CD4-positive, alpha-beta T cell (primary cell): ENCODE measurements around the gene SEPTIN10. TPM values are rescaled to one million over a fixed set of nuclear protein-coding genes. Genes with fewer than 3 reads are reported as not detected.

ENCODE experiments used
- ATAC-seq: fragments of 200-7000 bp; cut with Tn5 transposase; one replicate; pipeline ENCODE4 v1.10.0; 2022; ENCODE audit warnings: mild to moderate bottlenecking; ENCODE audit not compliant: poor library complexity
- CTCF ChIA-PET: fragments of 350-600 bp; sonication (Branson Sonifier 250); formaldehyde crosslinking; loops from one replicate; lab custom pipeline; 2021; ENCODE audit warnings: antibody characterized with exemption, inconsistent platforms; lab: Charles Lee
- POLR2A ChIA-PET: fragments of 350-600 bp; sonication (Branson Sonifier 250); formaldehyde crosslinking; loops from one replicate; lab custom pipeline; 2021; ENCODE audit warnings: antibody characterized with exemption, inconsistent platforms; lab: Charles Lee
- DNase-seq, 14 experiments: peaks; one replicate each; pipeline ENCODE4 v3.0.0-alpha.2; 2013 to 2020; ENCODE audit warnings: mixed read lengths in 2 of 14
- H3K27ac ChIP-seq, 2 donors: one replicate each; pipeline versions ENCODE4 v1.5.1 to v1.7.0; 2013; ENCODE audit warnings: low read length in 2 of 2, low read depth in 1 of 2, mild to moderate bottlenecking in 1 of 2
- H3K27me3 ChIP-seq, 2 experiments: 1 replicate in 1 of 2; 2 replicates in 1 of 2; pipeline versions ENCODE4 v1.6.1 to v1.7.0; 2013; ENCODE audit warnings: low read length in 2 of 2, control low read depth in 1 of 2, mild to moderate bottlenecking in 1 of 2, moderate library complexity in 1 of 2; ENCODE audit not compliant: insufficient read depth in 2 of 2, control insufficient read depth in 1 of 2
- H3K36me3 ChIP-seq: one replicate; pipeline ENCODE4 v1.6.1; 2013; ENCODE audit warnings: low read length, control low read depth; ENCODE audit not compliant: insufficient read depth
- H3K4me1 ChIP-seq: one replicate; pipeline ENCODE4 v1.6.1; 2013; ENCODE audit warnings: low read length, control low read depth; ENCODE audit not compliant: insufficient read depth
- H3K4me3 ChIP-seq: one replicate; pipeline ENCODE4 v1.5.1; 2013; ENCODE audit warnings: mild to moderate bottlenecking, low read length, moderate library complexity
- H3K9me3 ChIP-seq, 2 experiments: 1 replicate in 1 of 2; 2 replicates in 1 of 2; pipeline versions ENCODE4 v1.6.1 to v1.7.0; 2013; ENCODE audit warnings: low read length in 2 of 2, mild to moderate bottlenecking in 2 of 2, control low read depth in 1 of 2, moderate library complexity in 1 of 2; ENCODE audit not compliant: control insufficient read depth in 1 of 2, insufficient read depth in 1 of 2
- H3K27ac Mint-ChIP-seq: one replicate; pipeline ENCODE4 v1.8.0; 2020; ENCODE audit warnings: mixed read lengths
- H3K27me3 Mint-ChIP-seq: one replicate; pipeline ENCODE4 v1.8.0; 2021; ENCODE audit warnings: mixed read lengths
- H3K36me3 Mint-ChIP-seq: one replicate; pipeline ENCODE4 v1.8.0; 2021; ENCODE audit warnings: low read depth, mixed read lengths
- H3K4me1 Mint-ChIP-seq: one replicate; pipeline ENCODE4 v1.8.0; 2021; ENCODE audit warnings: low read depth, mixed read lengths
- H3K4me3 Mint-ChIP-seq: one replicate; pipeline ENCODE4 v1.8.0; 2020; ENCODE audit warnings: mild to moderate bottlenecking, mixed read lengths
- H3K9me3 Mint-ChIP-seq: one replicate; pipeline ENCODE4 v1.8.0; 2020; ENCODE audit warnings: mixed read lengths
- CTCF ChIP-seq: fragments of 200-600 bp; IDR thresholded peaks from one replicate; pipeline ENCODE4 v1.8.0; 2022; ENCODE audit warnings: antibody characterized with exemption, mild to moderate bottlenecking
- intact Hi-C, 2 experiments: fragments of 100-400 bp; cut with DNase I in 1 of 2; cut with micrococcal nuclease in 1 of 2; formaldehyde crosslinking; loops; one replicate each; pipeline versions ENCODE4 v1.15.1 to v1.9.0; 2023 to 2025; cut with DNase I, micrococcal nuclease
- total RNA-seq, 174 experiments: library from RNA in 2 of 174; stranded (reverse) in 2 of 174; gene quantifications; one replicate each; pipeline ENCODE4 v1.2.3 and lab custom pipeline; 2021 to 2026

The SEPTIN10 gene
- total RNA-seq, 2 experiments from 2014 or later: 2.0 to 2.6 TPM

- Histone ChIP-seq H3K36me3 (no peaks in the 10 kb centered on the region), H3K4me3 (no peak overlapping the region), H3K27ac (no peak overlapping the region), H3K27me3 (peaks cover 0 to 3% of the 10 kb centered on the region in 2 experiments), H3K9me3 (no peaks in the 10 kb centered on the region), H3K4me1 (peaks cover 7% of the 10 kb centered on the region)
- peak; percentile 95 for ATAC-seq
- CTCF ChIA-PET: interaction anchor here (0.5 to 1.4 kb wide), 12 partner anchors 16 to 725 kb away, joined by 3 to 15 read pairs (median 4); partner anchors contain the start of gene SH3RF3
- no peaks in the 10 kb centered on the region for H3K27me3 Mint-ChIP-seq
- intact Hi-C loops: loop anchor here (1.0 to 5.0 kb wide), 4 partner anchors 383 to 655 kb away; no protein-coding TSS in a partner anchor
- no peak overlapping the region for H3K4me3 Mint-ChIP-seq
- H3K9me3 Mint-ChIP-seq: no peaks in the 10 kb centered on the region
- no peaks in the 10 kb centered on the region for H3K36me3 Mint-ChIP-seq
- H3K4me1 Mint-ChIP-seq: no peaks in the 10 kb centered on the region
- peak; percentile 82 for TF ChIP-seq CTCF
- POLR2A ChIA-PET: interaction anchor here (0.5 to 1.5 kb wide), 4 partner anchors 296 to 479 kb away, joined by 3 to 13 read pairs (median 4); no protein-coding TSS in a partner anchor
- peak; percentile 66 to 85 (median 72) for DNase-seq
- no peak overlapping the region for H3K27ac Mint-ChIP-seq
These were observed 103.4 kb downstream of the SEPTIN10 start for GRCh38 chr2:109510136-109511028.

- POLR2A ChIA-PET: no interaction called here
- Mint-ChIP-seq H3K27ac (no peak overlapping the region), H3K4me3 (no peak overlapping the region), H3K36me3 (no peaks in the 10 kb centered on the region), H3K9me3 (no peaks in the 10 kb centered on the region), H3K27me3 (no peaks in the 10 kb centered on the region), H3K4me1 (no peaks in the 10 kb centered on the region)
- TF ChIP-seq CTCF: no peak
- Histone ChIP-seq H3K27ac (no peak overlapping the region), H3K9me3 (no peaks in the 10 kb centered on the region), H3K36me3 (no peaks in the 10 kb centered on the region), H3K27me3 (peaks cover 0 to 3% of the 10 kb centered on the region in 2 experiments), H3K4me1 (peaks cover 4% of the 10 kb centered on the region), H3K4me3 (no peak overlapping the region)
- ATAC-seq (no peak), DNase-seq (no peak)
- CTCF ChIA-PET: no interaction called here
- intact Hi-C loops: no loop called here
These were observed 105.2 kb downstream of the SEPTIN10 start for GRCh38 chr2:109508556-109508955.

DNA sequence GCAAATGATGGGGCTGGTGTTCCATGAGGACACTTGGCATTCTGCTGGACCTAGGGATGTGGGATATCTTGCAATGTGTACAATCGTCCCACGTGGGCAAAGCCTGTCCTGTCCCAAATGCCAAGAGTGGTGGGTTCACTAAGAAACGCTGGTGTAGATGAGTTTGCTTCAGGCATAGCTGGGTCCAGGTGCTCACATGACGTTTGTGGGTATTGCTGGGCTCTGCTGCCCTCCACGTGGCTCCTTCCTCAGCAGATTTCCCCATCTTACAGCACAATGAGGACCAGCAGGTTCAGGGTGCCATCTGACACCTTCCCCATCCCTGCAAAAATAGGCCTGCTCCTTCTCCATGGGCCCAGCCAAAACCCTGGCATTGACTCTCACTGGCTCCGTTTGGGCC is 105.9 kb downstream of the SEPTIN10 start:
- no peak for DNase-seq
- no peak for ATAC-seq
- TF ChIP-seq CTCF: no peak
- ChIA-PET CTCF (no interaction called here), POLR2A (interaction anchor here (0.8 kb wide), 1 partner anchor 477 kb away, joined by 3 read pairs; no protein-coding TSS in a partner anchor)
- no peaks in the 10 kb centered on the region for H3K36me3 Mint-ChIP-seq
- H3K4me1 Mint-ChIP-seq: no peaks in the 10 kb centered on the region
- H3K36me3 ChIP-seq: no peaks in the 10 kb centered on the region
- H3K4me3 Mint-ChIP-seq: no peak overlapping the region
- H3K9me3 ChIP-seq: no peaks in the 10 kb centered on the region
- H3K27me3 ChIP-seq: peaks cover 0 to 3% of the 10 kb centered on the region in 2 experiments
- no peak overlapping the region for H3K27ac ChIP-seq
- H3K4me1 ChIP-seq: peaks cover 4% of the 10 kb centered on the region
- no peak overlapping the region for H3K27ac Mint-ChIP-seq
- no peak overlapping the region for H3K4me3 ChIP-seq
- no peaks in the 10 kb centered on the region for H3K27me3 Mint-ChIP-seq
- no peaks in the 10 kb centered on the region for H3K9me3 Mint-ChIP-seq
- intact Hi-C loops: no loop called here
